ENCODE measurements around the gene RNF181. TPM values are rescaled to one million over a fixed set of nuclear protein-coding genes. Genes with fewer than 3 reads are reported as not detected.

The RNF181 gene
- total RNA-seq, 1 experiment from 2014 or later: 212 TPM

DNA sequence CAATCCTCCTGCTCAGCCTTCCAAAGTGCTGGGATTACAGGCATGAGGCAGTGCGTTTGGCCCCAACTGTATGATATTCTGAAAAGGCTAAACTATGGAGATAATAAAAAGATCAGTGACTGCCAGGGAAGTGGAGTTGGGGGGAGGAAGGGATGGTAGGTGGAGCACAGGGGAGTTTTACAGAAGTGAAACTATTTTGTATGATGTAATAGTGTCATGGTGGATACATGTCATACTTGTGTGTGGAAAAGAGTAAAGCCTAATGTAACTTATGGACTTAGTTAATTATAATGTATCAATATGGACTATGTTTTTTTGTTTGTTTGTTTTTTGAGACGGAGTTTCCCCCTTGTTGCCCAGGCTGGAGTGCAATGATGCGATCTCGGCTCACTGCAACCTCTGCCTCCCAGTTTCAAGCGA, 31.4 kb upstream of the RNF181 start:
- DNase-seq (ENCODE audit: low read depth, low spot score): no peak
- in situ Hi-C loops (cut with HindIII; ENCODE audit: low pct_unique_long_range_greater_than_20kb, low sequenced_read_pairs): no loop called here

DNA sequence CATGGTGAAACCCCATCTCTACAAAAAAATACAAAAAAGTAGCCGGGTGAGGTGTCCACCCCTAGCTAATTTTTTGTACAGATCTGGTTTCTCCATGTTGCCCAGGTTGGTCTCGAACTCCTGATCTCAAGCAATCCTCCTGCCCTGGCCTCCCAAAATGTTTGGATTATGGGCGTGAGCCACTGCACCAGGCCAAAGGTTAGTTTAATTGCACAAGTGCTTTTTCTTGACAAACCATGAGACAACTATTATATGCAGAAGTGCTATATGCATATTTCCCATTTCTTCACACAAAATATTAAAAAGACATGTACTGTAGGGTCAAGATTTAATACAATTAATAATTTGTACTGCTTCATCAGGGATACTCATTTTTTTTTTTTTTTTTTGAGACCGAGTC, 29.3 kb upstream of the RNF181 start:
- no peak for DNase-seq (ENCODE audit: low read depth, low spot score)
- in situ Hi-C loops (cut with HindIII; ENCODE audit: low pct_unique_long_range_greater_than_20kb, low sequenced_read_pairs): no loop called here

DNA sequence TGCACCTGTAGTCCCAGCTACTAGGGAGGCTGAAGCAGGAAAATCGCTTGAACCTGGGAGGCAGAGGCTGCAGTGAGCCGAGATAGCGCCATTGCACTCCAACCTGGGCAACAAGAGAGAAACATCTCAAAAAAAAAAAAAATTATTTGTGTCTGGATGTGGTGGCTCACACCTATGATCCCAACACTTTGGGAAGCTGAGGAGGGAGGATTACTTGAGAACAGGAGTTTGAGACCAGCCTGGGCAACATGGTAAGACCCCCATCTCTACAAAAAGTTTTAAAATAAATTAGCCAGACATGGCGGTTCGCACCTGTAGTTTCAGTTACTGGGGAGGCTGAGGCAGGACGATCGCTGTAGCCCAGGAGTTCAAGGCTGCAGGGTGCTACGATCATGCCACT, 19.8 kb upstream of the RNF181 start:
- in situ Hi-C loops (cut with HindIII; ENCODE audit: low pct_unique_long_range_greater_than_20kb, low sequenced_read_pairs): no loop called here
- DNase-seq (ENCODE audit: low read depth, low spot score): no peak

DNA sequence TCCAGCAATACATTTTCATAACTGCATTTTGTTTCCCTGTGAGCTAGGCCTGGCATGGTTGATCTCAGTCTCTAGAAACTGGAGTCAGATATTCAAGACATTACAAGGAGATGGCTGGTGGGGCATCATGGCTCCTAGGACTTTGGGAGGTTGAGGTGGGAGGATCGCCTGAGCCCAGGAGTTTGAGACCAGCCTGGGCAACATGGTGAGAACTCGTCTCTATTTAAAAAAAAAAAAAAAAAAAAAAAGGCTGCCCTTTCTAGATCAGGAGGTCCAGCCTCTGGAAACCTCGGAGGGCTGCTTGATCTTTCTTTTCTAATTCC, 18.5 kb upstream of the RNF181 start:
- in situ Hi-C loops (cut with HindIII; ENCODE audit: low pct_unique_long_range_greater_than_20kb, low sequenced_read_pairs): no loop called here
- no peak for DNase-seq (ENCODE audit: low read depth, low spot score)

DNA sequence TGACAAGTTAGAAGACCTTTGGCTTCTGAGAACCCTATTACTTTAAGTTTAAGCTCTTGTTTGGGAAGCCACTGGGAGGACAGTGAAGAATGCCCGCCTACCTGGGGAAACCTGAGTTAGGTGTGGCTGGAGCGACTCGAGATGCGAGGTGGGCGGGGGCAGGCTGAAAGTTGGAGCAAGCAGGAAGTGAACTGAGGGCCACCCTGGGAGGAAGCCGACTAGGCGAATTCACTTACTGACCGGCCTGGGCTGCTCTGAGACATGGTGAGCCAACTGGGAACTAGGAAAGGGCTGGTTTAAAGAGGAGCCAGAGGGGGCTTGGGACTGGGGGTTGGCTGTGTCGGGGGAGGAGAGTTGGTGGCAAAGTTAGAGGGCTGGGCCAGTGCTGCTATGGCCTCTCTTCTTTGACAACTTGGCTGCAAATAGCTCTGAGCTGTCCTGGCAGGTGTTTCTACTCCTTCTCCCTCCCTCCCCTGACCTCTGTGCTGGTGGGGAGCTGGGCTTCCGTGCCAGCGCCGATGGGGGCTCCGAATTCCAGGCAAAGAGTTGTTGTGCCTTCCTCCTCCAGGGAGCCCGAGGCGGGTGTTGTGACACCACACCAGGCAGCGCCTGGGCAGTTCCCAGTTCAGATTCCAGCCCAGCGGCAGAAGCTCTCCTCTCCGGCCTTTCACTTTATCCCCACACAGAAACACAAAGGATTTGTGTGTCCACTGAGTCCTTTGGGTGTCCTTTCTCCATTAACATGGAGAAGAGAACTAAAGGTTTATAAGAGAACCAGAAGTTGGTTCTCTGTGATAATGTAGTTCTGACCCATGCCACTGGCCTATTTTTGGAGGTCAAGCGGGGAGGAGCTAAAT, 17.9 kb upstream of the RNF181 start, which contains the start of gene VAMP8:
TSS of gene VAMP8 (plus strand) at position 201 of the 857 bp plus-strand sequence. CDS start at position 262, 61 bp downstream.
- in situ Hi-C loops (cut with HindIII; ENCODE audit: low pct_unique_long_range_greater_than_20kb, low sequenced_read_pairs): no loop called here
- DNase-seq (ENCODE audit: low read depth, low spot score): peak; percentile 56

DNA sequence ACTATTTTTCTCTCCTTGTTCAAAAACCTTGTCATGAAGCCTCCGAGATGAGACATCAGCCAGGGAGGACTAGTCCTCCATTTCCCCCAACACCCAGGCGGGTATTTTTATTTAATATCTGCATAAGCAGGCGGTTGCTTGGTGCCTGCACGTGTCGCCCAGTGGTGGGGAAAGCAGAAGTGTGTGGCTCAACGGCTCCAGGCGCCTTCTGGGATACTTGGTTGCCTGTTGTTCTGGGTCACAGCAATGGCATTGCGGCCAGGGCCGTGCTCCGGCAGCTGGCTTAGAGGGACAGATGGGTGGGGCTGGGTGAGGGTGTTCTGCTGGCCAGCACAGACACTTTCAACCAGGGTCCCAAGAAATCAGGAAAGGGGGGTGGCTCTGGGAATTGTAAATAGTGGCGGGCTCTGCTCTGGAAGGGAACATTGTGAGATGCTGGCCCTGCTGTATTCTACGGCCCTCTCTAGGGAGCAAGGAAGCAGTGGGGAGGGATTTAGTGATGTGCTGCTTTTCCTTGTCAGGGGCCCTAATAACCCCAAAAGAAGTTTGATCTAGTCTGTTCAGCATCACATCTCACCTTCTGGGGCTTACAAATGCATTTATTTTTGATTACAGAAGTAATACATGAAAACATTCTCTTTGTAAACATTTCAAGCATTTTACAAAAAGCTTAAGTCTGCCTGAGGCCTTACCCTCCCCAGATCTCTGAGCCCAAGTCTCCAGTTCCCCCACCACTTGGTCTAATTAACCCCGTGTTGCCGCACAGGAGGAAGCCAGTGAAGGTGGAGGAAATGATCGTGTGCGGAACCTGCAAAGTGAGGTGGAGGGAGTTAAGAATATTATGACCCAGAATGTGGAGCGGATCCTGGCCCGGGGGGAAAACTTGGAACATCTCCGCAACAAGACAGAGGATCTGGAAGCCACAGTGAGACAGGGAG, 17.0 kb upstream of the RNF181 start:
- DNase-seq (ENCODE audit: low read depth, low spot score): no peak
- in situ Hi-C loops (cut with HindIII; ENCODE audit: low pct_unique_long_range_greater_than_20kb, low sequenced_read_pairs): no loop called here

DNA sequence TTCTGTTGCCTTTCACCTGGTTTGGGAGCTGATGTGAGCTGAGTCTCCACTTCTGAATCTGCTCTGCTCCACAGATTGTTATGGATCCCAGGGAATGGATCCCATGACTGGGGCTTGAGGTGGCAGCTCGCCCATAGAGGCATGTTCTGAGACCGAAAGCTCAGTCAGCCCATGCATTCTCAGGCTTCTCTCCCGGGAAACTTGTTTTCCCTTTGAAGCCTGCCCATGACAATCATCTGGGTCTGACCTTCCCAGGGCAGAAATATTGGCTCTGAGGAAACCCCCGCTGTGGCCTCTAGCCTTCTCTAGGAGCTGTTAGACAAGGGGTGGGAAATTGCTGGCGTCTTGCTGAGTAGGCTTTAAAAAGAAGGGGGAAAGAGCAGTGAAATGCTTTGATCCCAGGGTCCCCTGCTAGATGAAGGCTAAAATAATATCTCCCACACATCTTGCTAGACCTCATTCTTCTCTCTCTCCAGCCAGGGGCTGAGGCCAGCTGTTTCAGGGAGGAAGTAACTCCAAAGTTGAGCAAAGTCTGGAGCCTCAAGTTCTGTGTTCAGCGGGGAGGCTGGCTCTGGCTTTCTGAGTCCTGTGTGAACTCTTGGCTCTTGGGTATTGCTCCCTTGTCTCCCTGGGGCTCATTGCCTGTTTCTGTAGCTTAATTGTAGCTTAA, 16.1 kb upstream of the RNF181 start:
- in situ Hi-C loops (cut with HindIII; ENCODE audit: low pct_unique_long_range_greater_than_20kb, low sequenced_read_pairs): no loop called here
- no peak for DNase-seq (ENCODE audit: low read depth, low spot score)

DNA sequence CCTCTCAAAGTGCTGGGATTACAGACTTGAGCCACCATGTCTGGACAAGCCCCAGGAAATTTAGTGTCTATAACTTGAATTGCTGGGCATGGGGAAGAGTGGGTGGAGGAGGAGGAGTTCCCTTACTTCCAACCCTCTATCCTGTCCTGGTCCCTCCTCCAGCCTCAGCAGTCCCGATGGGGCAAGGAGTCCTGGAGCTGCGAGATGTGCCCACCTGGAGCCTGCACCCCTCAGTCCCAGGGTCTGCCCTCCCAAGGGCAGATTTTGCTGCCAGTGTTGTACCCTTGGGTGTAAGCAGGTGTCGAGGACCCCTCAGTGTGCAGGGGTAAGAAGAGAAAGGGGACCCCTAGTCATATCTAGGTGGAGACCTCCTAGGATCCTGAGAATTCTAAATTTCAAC, 15.3 kb upstream of the RNF181 start:
- in situ Hi-C loops (cut with HindIII; ENCODE audit: low pct_unique_long_range_greater_than_20kb, low sequenced_read_pairs): no loop called here
- no peak for DNase-seq (ENCODE audit: low read depth, low spot score)

DNA sequence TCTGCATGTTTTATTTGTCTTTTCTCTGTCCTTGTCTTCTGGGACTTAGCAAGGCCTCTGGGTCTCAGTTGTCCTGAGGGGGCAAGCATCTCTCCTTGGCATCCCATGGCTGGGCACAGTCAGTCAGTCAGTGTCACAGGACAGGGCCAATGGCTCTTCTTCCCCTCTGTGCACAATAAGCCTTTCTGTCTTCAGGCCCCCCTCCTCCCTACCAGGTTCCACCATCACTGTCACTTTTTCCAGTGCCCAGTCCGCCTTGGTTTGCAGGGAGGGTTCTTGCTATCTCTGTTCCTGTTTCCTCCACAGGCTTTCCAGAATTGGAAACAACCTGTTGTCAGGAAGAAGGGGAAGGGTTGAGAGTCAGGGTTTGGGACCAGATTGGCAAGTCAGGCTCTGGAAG, 13.1 kb upstream of the RNF181 start:
- DNase-seq (ENCODE audit: low read depth, low spot score): peak; percentile 32
- in situ Hi-C loops (cut with HindIII; ENCODE audit: low pct_unique_long_range_greater_than_20kb, low sequenced_read_pairs): no loop called here

DNA sequence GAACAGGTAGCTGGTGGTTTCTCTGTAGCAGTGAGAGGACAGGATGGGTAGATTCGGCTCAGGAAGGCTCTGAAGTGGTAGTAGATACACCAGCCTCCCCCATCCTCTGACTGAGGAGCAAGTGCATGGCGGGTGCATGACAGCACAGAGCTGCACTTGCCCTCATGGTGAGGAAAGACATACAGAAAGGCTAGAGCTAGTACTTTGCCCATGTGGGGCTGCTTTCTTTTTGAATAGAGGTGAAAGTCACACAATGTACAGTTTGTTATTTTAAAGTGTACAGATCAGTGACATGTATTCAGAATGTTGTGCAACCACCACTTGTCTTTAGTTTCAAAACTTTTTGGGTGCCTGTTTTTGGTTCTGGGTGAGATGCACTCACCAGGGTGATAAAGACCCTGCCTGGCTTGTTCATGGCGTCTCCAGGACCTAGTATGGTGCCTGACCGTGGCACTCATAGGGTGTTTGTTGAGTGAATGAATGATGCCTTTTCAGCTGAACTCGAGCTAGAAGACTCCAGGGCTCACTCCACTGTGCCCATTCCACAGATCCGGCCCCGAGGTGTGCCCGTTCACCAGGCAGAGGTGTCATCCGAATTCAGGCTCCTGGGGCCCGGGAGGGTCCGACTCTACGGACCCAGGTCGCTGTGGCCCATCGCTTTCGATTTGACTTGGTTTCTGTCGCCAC, 11.7 kb upstream of the RNF181 start:
- in situ Hi-C loops (cut with HindIII; ENCODE audit: low pct_unique_long_range_greater_than_20kb, low sequenced_read_pairs): no loop called here

DNA sequence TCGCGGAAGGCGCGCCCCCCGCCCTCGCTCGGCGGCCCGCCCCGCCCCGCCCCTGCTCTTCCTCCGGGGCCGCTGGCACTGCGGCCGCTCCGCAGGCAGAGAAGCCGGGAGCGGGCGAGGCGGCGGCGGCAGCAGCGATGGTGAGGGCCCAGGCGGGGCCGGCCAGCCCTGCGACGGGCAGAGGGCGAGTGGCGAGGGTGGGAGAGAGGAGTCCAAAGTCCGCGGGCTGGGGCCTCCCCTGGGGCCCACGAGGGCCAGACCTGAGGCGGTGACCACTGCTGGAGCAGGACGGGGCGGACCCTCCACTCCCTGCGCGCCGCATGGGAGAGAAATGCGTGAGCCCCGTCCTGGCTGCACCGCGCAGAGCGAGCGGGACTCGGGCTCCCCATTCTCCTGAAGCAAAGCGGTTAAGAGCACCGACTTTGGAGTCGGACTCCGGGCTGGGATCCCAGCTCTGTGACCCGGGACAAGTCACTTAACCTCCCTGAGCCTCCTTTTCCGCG, 11.1 kb upstream of the RNF181 start, which contains the start of gene VAMP5:
TSS of gene VAMP5 (plus strand) at position 78 of the 503 bp plus-strand sequence. CDS start at position 138, 60 bp downstream.
- DNase-seq (ENCODE audit: low read depth, low spot score): no peak
- in situ Hi-C loops (cut with HindIII; ENCODE audit: low pct_unique_long_range_greater_than_20kb, low sequenced_read_pairs): no loop called here

More for the DNA sequence above, 11.7 kb upstream of the RNF181 start:
- DNase-seq (ENCODE audit: low read depth, low spot score): no peak

DNA sequence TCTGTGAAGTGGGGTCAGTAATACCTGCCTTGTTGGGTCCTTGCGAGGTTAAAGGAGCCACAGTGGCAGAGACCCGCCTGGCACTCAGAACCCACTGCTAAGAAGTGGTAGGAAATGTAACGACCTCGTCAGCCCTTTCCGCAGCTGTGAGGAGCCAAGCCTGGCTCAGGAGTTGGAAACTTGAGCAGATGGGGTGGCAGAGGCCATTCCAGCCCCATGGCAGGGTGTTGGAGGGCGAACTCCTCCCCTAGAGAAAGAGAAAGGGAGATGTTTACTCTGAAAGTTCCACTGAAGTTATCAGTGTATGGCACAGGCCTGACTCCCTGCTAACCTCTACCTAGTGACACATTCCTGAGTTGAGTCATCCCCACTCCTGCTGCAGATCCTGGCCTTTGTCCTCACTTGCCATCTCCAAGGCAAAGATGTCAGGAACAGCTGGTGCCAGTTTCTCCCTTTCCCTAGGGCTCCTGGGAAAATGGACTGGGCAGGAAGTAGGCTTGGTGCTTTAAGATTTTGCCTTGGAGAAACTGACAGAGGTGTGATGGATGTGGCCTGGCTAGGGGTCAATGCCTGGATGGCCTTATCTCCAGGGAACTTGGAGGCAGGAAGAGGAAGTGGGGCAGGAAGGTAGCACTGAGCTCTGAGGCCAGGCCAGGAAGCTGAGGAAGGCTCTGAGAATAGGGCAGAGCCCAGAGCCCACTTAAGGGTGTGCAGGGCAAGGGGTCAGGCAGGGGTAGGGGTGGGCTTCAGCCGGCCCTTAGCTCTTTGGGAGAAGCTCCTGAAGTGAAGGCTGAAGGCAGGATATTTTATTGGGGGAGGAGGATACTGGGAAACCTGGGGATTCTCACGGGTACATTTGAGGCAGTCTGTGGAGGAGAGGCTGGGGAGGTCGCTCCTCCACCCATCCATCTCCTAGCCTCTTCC, 10.4 kb upstream of the RNF181 start:
- in situ Hi-C loops (cut with HindIII; ENCODE audit: low pct_unique_long_range_greater_than_20kb, low sequenced_read_pairs): no loop called here
- no peak for DNase-seq (ENCODE audit: low read depth, low spot score)

DNA sequence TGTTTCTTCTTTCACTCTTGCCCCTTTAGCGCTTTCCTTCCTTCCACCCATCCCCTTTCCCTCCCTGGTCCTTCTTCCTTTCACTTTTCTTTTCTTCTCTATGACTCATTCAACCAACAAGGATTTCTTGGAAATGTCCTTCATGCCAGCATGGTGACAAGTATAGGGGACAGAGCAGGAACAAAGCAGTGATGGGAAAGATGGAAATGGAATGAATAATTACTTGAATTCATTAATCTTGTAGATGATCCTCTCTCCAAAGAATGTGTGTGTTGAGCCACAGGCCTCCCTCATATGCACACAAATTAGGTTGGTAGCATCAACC, 9.8 kb upstream of the RNF181 start:
- in situ Hi-C loops (cut with HindIII; ENCODE audit: low pct_unique_long_range_greater_than_20kb, low sequenced_read_pairs): no loop called here
- DNase-seq (ENCODE audit: low read depth, low spot score): no peak

DNA sequence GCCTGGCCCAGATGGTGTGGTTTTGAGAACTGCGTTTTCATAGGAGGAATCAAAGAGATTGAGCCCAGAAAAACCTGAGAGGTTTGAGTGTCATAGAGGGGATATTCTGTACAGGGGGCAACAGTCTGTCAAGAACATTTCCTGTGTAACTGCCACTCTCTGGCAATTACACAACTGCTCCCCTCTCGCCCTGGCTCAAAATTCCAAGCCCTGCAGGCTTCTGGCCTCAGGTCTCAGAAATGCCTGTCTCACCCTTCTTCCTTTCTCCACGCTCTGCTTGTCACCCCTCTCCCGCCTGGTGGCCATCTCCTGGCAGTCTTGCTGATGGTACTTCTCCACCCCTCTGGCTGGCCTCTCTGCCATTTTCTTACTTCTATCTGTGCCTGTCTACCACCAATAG, 7.3 kb upstream of the RNF181 start:
- DNase-seq (ENCODE audit: low read depth, low spot score): no peak
- in situ Hi-C loops (cut with HindIII; ENCODE audit: low pct_unique_long_range_greater_than_20kb, low sequenced_read_pairs): no loop called here

DNA sequence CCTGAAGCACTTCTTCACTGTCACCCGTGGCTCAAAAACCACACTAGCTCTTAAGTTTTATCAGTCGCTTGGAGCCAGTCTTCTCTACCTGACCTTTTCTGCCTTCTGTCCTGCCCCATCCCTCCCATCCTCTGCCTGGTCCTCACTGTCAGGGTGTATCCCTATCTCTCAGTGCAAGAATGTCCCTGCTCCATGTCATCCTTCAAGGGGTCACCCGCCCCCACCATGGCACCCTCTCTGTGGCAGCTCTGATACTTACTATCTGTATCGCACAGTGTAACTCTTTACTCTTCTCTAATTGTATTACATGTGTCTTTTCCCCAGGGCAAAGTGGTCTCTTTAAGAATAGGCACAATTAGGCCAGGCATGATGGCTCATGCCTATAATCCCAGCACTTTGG, 6.9 kb upstream of the RNF181 start:
- no peak for DNase-seq (ENCODE audit: low read depth, low spot score)
- in situ Hi-C loops (cut with HindIII; ENCODE audit: low pct_unique_long_range_greater_than_20kb, low sequenced_read_pairs): no loop called here

DNA sequence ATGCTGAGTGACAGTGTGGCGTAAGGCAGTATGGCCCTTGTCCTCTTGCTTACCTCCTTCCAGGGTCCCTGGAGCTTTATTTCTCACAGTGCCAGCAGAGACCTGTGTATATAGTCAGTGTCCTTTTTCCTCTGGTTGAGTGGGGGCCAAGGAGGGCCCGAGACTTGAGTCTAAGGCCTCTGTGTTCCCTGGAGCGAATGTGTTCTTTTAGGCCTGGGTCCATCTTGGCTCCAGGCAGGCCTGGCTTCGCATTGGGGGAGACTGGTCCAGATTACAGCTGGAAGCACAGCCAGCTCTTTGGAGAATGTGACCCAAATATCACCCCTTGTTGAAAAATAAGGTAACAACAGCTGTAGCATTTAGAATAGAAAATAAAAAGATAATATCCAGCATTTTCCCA, 6.4 kb upstream of the RNF181 start:
- no peak for DNase-seq (ENCODE audit: low read depth, low spot score)
- in situ Hi-C loops (cut with HindIII; ENCODE audit: low pct_unique_long_range_greater_than_20kb, low sequenced_read_pairs): no loop called here

Data from SK-MEL-5 (cell line).